ENCODE results near the gene TMEM31. TPM values are rescaled to one million over a fixed set of nuclear protein-coding genes. Genes with fewer than 3 reads are reported as not detected.

The TMEM31 gene
- not detected in 2 replicates for total RNA-seq

GRCh38 chrX:103710609-103711008 is at the start of gene TMEM31:
Gene TMEM31, plus strand, starts transcription at chrX:103710909. Its CDS starts 1,350 bp downstream, at chrX:103712259.

DNA sequence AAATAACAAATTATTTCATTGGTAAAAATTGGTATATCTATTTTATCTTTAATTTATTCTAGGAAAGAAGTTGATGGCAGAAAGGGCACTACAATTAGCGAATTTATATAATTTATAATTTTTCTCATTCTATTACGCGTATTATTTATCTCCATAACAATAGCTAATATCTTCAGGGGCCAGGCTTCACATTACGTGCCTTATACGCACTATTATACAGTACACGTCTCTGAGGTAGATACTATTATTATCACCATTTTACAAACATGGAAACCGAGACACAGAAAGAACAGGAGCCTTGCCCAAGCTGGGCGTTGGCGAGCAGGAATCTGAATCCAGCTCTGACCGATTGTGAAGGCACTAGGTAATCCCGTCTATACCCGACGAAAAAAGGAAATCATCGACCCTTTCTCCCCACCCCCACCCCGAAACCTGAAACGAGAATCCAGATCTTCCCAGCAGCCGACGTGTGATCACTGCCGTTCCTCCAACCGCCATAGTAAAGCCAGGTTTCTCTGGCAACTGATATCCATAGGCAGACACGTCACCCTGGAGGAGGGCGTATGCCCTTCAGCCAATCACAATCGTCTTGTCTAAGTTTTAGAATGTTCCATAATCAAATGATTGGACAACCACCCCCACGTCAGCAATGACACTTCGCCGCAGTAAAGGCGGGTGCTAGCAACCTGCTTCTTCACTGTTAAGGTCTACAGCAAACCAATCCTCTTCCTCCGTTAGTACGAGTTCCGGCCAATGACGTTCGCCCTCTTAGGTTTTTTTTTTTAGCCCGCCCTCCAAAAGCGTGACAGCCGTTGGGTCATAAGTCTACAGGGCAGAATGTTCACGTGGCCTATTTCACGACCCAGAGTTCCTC is 24.3 kb upstream of the TMEM31 start, which contains the start of gene MORF4L2:
Gene MORF4L2 (minus strand): TSS at position 501 of the 874 bp plus-strand sequence. CDS start 9,672 bp downstream, outside the sequence.

Other genes starting within 250 kb of the TMEM31 start
- not detected in 2 replicates for gene RAB40A, start 191.4 kb upstream of the TMEM31 start, total RNA-seq
- gene TCEAL4, start 125.4 kb upstream of the TMEM31 start, total RNA-seq, result 59.7 and 60.1 TPM in 2 replicates
- gene TCEAL3, start 102.9 kb upstream of the TMEM31 start, total RNA-seq, result 36.0 and 42.7 TPM in 2 replicates
- gene TCEAL1, start 81.9 kb upstream of the TMEM31 start, total RNA-seq, result 28.7 and 34.0 TPM in 2 replicates
- gene MORF4L2, start 24.2 kb upstream of the TMEM31 start, total RNA-seq, result 509 and 767 TPM in 2 replicates
- gene PLP1, start 65.9 kb downstream of the TMEM31 start, total RNA-seq, result 1.8 TPM in 1 of 2 replicates, not detected in the other
- 0.29 and 1.1 TPM in 2 replicates for gene RAB9B, start 121.3 kb downstream of the TMEM31 start, total RNA-seq

Measured in myometrial cell (primary cell).